IMR-90 (cell line): Measurements from ENCODE around the gene PRSS1. TPM values are rescaled to one million over a fixed set of nuclear protein-coding genes. Genes with fewer than 3 reads are reported as not detected.

Source experiments
- ATAC-seq: fragments of 200-7000 bp; cut with Tn5 transposase; 2 replicates; pipeline ENCODE4 v1.9.1; 2020; ENCODE audit warnings: low read depth, mild to moderate bottlenecking, moderate library complexity
- BruUV-seq: library from RNA; stranded (reverse); fragments of 400-500 nt; replicated peaks from 2 replicates; lab custom pipeline; 2021; lab: Mats Ljungman, UMichigan
- CTCF ChIA-PET: fragments of 300-600 bp; formaldehyde crosslinking; extraction: SDS; loops from one replicate; lab custom pipeline; 2021; ENCODE audit warnings: antibody characterized with exemption; lab: Yijun Ruan, JAX
- POLR2A ChIA-PET: fragments of 300-600 bp; sonication (Branson Sonifier 250); formaldehyde crosslinking; loops from one replicate; lab custom pipeline; 2022; ENCODE audit warnings: antibody characterized with exemption; ENCODE audit not compliant: unreplicated experiment; lab: Charles Lee
- DNase-seq: peaks from one replicate; pipeline ENCODE4 v3.0.0; 2013
- H2AFZ ChIP-seq: replicated peaks from 2 replicates; pipeline ENCODE3; 2013; ENCODE audit warnings: low read length, mild to moderate bottlenecking; ENCODE audit not compliant: poor library complexity
- H2AK5ac ChIP-seq: 2 replicates; pipeline ENCODE4 v1.6.1; 2013; ENCODE audit warnings: low read depth, low read length, inconsistent platforms
- H2AK9ac ChIP-seq: replicated peaks from 2 replicates; pipeline ENCODE3; 2013; ENCODE audit warnings: mild to moderate bottlenecking, low read depth, low read length, moderate library complexity; ENCODE audit not compliant: poor library complexity
- H2BK120ac ChIP-seq: 2 replicates; pipeline ENCODE4 v1.6.1; 2013; ENCODE audit warnings: low read depth, low read length, inconsistent platforms
- H2BK15ac ChIP-seq: 3 replicates; pipeline ENCODE4 v1.6.1; 2013; ENCODE audit warnings: low read depth, low read length, inconsistent platforms
- H2BK20ac ChIP-seq: 2 replicates; pipeline ENCODE4 v1.6.1; 2013; ENCODE audit warnings: low read depth, mild to moderate bottlenecking, inconsistent platforms, low read length, moderate library complexity
- H2BK5ac ChIP-seq: 2 replicates; pipeline ENCODE4 v1.6.1; 2013; ENCODE audit warnings: mild to moderate bottlenecking, low read depth, low read length, inconsistent platforms; ENCODE audit not compliant: poor library complexity, severe bottlenecking
- H3K14ac ChIP-seq: replicated peaks from 2 replicates; pipeline ENCODE4 v1.6.1; 2013; ENCODE audit warnings: low read depth, low read length, inconsistent platforms
- H3K18ac ChIP-seq: 2 replicates; pipeline ENCODE4 v1.6.1; 2013; ENCODE audit warnings: low read depth, low read length, control low read depth
- H3K23ac ChIP-seq: 2 replicates; pipeline ENCODE4 v1.6.1; 2013; ENCODE audit warnings: low read depth, low read length, inconsistent platforms
- H3K27ac ChIP-seq: 2 replicates; pipeline ENCODE4 v1.5.1; 2013; ENCODE audit warnings: mild to moderate bottlenecking, control low read depth, low read length; ENCODE audit not compliant: insufficient read depth
- H3K27me3 ChIP-seq: 2 replicates; pipeline ENCODE4 v1.6.1; 2013; ENCODE audit warnings: low read length; ENCODE audit not compliant: control insufficient read depth, insufficient read depth
- H3K36me3 ChIP-seq: 2 replicates; pipeline ENCODE4 v1.6.1; 2013; ENCODE audit warnings: low read length, mixed read lengths; ENCODE audit not compliant: control insufficient read depth, insufficient read depth
- H3K4ac ChIP-seq: 2 replicates; pipeline ENCODE4 v1.6.1; 2013; ENCODE audit warnings: low read depth, low read length, inconsistent platforms
- H3K4me1 ChIP-seq: 2 replicates; pipeline ENCODE4 v1.6.1; 2013; ENCODE audit warnings: low read length, mixed read lengths; ENCODE audit not compliant: control insufficient read depth, insufficient read depth
- H3K4me2 ChIP-seq: 2 replicates; pipeline ENCODE4 v1.6.1; 2013; ENCODE audit warnings: low read depth, mild to moderate bottlenecking, control low read depth, low read length, moderate library complexity
- H3K4me3 ChIP-seq: 2 replicates; pipeline ENCODE4 v1.5.1; 2013; ENCODE audit warnings: low read depth, mild to moderate bottlenecking, control low read depth, low read length, moderate library complexity; ENCODE audit not compliant: insufficient read depth
- H3K56ac ChIP-seq: 2 replicates; pipeline ENCODE4 v1.6.1; 2013; ENCODE audit warnings: low read length, inconsistent platforms; ENCODE audit not compliant: insufficient read depth; ENCODE audit errors: extremely low read depth
- H3K79me1 ChIP-seq, 2 experiments: 2 replicates each; pipeline ENCODE4 v1.6.1; 2013; ENCODE audit warnings: low read length in 2 of 2, inconsistent platforms in 1 of 2, low read depth in 1 of 2
- H3K9ac ChIP-seq: 2 replicates; pipeline ENCODE4 v1.6.1; 2013; ENCODE audit warnings: low read depth, low read length, control low read depth
- H3K9me1 ChIP-seq: 2 replicates; pipeline ENCODE4 v1.6.1; 2013; ENCODE audit warnings: low read length, inconsistent platforms; ENCODE audit not compliant: insufficient read depth
- H3K9me3 ChIP-seq: 2 replicates; pipeline ENCODE4 v1.6.1; 2013; ENCODE audit warnings: low read length; ENCODE audit not compliant: control insufficient read depth, insufficient read depth
- H4K20me1 ChIP-seq: 2 replicates; pipeline ENCODE4 v1.6.1; 2013; ENCODE audit warnings: low read length, inconsistent platforms; ENCODE audit not compliant: insufficient read depth
- H4K5ac ChIP-seq: 2 replicates; pipeline ENCODE4 v1.6.1; 2013; ENCODE audit warnings: mild to moderate bottlenecking, low read depth, low read length, control low read depth
- H4K8ac ChIP-seq, 2 experiments: 2 replicates each; pipeline ENCODE4 v1.6.1; 2013; ENCODE audit warnings: low read depth in 2 of 2, low read length in 2 of 2, control low read depth in 1 of 2, inconsistent platforms in 1 of 2
- H4K91ac ChIP-seq: 2 replicates; pipeline ENCODE4 v1.6.1; 2013; ENCODE audit warnings: low read depth, low read length, inconsistent platforms; ENCODE audit not compliant: insufficient read depth
- BHLHE40 ChIP-seq: fragments of 150-350 bp; IDR thresholded peaks from 2 replicates; pipeline ENCODE4 v1.6.1; 2016; ENCODE audit warnings: mild to moderate bottlenecking, low read depth, low read length
- NFE2L2 ChIP-seq: fragments of 150-350 bp; IDR thresholded peaks from 2 replicates; pipeline ENCODE4 v1.6.1; 2016; ENCODE audit warnings: low read depth, mild to moderate bottlenecking, low read length
- POLR2A ChIP-seq: IDR thresholded peaks from 2 replicates; pipeline ENCODE4 v1.6.1; 2012; ENCODE audit warnings: mild to moderate bottlenecking, low read depth, low read length
- USF2 ChIP-seq: fragments of 150-350 bp; IDR thresholded peaks from 2 replicates; pipeline ENCODE4 v1.6.1; 2017; ENCODE audit warnings: mild to moderate bottlenecking, antibody characterized with exemption, low read length, low read depth
- WGBS, 2 experiments: methylation state at CpG; one replicate each; pipeline versions ENCODE4 v1.1.5 to v1.1.7; 2013; ENCODE audit warnings: missing lambda C conversion rate in 2 of 2; ENCODE audit not compliant: insufficient read length in 1 of 2; ENCODE audit errors: extremely low coverage in 2 of 2; 5-methylcytosine and 5-hydroxymethylcytosine counted together
- dilution Hi-C: fragments of 300-500 bp; cut with HindIII; formaldehyde crosslinking; loops from one replicate; pipeline ENCODE4 v1.14.3; 2018; ENCODE audit warnings: low sequenced_read_pairs; ENCODE audit not compliant: unreplicated experiment
- in situ Hi-C: fragments of 300-500 bp; cut with MboI; formaldehyde crosslinking; loops from 3 replicates; pipeline ENCODE4 v1.14.3; 2019; ENCODE audit warnings: low sequenced_read_pairs, inconsistent platforms, mixed read lengths
- intact Hi-C: fragments of 100-400 bp; cut with micrococcal nuclease; formaldehyde crosslinking; loops from 2 replicates; pipeline ENCODE4 v1.10.0; 2022
- polyA plus RNA-seq, 3 experiments: library from polyadenylated mRNA; depleted of rRNA; stranded (reverse); fragments of >200 nt; gene quantifications; 2 replicates each; pipeline ENCODE4 v1.2.3, GENCODE V29; 2012; ENCODE audit warnings: low replicate concordance in 1 of 3
- total RNA-seq: library from RNA; depleted of rRNA; stranded (reverse); fragments of >200 nt; gene quantifications from 2 replicates; pipeline ENCODE4 v1.2.3, GENCODE V29; 2012

The PRSS1 gene
- total and polyA plus RNA-seq, 2 of the 4 experiments (the other 2 are of a cell fraction): not detected

DNA sequence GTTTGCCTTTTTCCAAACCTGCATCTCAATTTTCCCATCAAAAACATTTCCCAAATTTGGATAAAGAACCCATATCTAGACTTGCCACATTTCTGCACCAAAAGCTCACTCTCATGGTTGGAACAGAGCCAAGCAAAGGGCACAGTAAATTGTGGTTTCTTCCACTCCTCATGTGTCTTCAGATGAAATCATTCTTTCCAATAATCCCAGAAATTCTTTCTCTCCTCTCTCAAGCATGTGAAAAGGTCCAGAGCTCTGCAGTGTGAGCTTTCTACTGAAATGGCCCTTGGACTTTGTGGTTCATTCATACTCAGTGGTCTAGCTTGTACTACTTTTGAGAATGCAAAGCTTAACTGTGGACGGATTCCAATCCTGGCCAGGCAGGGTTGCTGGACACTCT is 41.3 kb downstream of the PRSS1 start:
- Histone ChIP-seq H2BK20ac (no peak overlapping the region), H3K23ac (no peak overlapping the region), H3K4me1 (no peaks in the 10 kb centered on the region), H2AK9ac (no peak overlapping the region), H3K14ac (no peak overlapping the region), H3K27ac (no peak overlapping the region), H4K5ac (no peak overlapping the region), H2AK5ac (no peak overlapping the region), H4K20me1 (no peaks in the 10 kb centered on the region), H3K27me3 (peaks cover 23% of the 10 kb centered on the region), H3K9ac (no peak overlapping the region), H3K79me1 (no peaks in the 10 kb centered on the region), H3K36me3 (no peaks in the 10 kb centered on the region), H3K4me2 (no peak overlapping the region), H3K9me1 (no peaks in the 10 kb centered on the region), H3K56ac (no peak overlapping the region), H3K4ac (no peak overlapping the region), H4K91ac (no peak overlapping the region), H2BK5ac (no peak overlapping the region), H3K9me3 (no peaks in the 10 kb centered on the region), H2BK120ac (no peak overlapping the region), H4K8ac (no peak overlapping the region), H3K4me3 (no peak overlapping the region), H3K18ac (no peak overlapping the region), H2BK15ac (no peak overlapping the region), H2AFZ (no peak overlapping the region)
- CTCF ChIA-PET: interaction anchor here (1.2 kb wide), 1 partner anchor 158 kb away, joined by 5 read pairs; no protein-coding TSS in a partner anchor
- WGBS, 2 experiments: no CpG with 5 or more reads among the region's 1 CpG
- POLR2A ChIA-PET: no interaction called here
- TF ChIP-seq BHLHE40: no peak
- no peak for TF ChIP-seq NFE2L2
- TF ChIP-seq USF2: no peak
- TF ChIP-seq POLR2A: no peak
- in situ Hi-C loops (no loop called here), intact Hi-C loops (no loop called here), dilution Hi-C loops (loop anchor here (25.0 kb wide), 1 partner anchor 278 kb away; no protein-coding TSS in a partner anchor)
- ATAC-seq (no peak), DNase-seq (no peak)
- BruUV-seq: no TSS peak
